Brain pericyte (primary cell): Measurements from ENCODE around the gene CERS4.
"Not testable (repeated sequence)": the region's sequence is repeated elsewhere in the genome, so short reads cannot be mapped to it uniquely, and the experiment has no call there.

ENCODE experiments used
- DNase-seq: peaks from one replicate; pipeline ENCODE4 v3.0.0-alpha.2; 2012; ENCODE audit warnings: low read depth, low spot score

Gene CERS4

DNA sequence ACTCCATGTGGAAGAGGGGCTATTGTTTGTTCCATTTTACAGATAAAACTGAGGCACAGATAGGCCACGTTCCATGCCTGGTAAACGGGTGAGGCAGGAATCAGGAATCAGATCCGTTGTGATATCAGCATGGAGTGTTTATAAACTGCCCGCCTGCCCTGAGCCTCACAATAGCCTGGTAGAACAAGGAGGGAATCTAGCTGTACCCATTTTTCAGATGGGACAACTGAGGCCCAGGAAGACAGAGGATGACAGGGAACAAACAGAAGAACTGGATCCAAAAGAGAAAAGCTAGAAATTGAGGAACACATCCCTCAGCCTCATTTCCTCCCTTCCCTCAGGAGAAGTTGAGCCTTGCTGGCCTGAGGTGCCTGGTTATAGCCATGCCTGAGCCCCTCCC lies 32.5 kb downstream of the CERS4 start:
- no peak for DNase-seq

- DNase-seq: no peak
These were observed 33.1 kb downstream of the CERS4 start for GRCh38 chr19:8242211-8242821.

- DNase-seq: no peak
These were observed 34.0 kb downstream of the CERS4 start for GRCh38 chr19:8243146-8243545.

DNA sequence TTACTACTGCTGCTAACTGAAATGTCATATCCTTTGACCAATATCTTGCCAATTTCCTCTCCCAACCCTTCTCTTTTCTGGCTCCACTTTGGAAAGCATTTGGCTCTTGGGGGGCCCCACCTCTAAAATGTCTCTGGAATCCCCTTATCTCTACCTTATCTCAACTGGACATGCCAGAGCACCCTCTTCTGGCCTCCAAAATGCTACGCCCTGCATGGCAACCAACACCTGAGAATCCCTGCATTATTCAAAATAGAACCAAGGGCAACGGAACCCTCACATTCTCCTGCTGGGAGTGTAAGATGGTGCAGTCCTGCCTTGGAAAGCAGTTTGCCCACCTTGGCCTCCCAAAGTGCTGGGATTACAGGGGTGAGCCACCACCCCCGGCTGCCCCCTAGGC lies 35.3 kb downstream of the CERS4 start:
- DNase-seq: no peak

- no peak for DNase-seq
These were observed 37.0 kb downstream of the CERS4 start for GRCh38 chr19:8245869-8246835.

DNA sequence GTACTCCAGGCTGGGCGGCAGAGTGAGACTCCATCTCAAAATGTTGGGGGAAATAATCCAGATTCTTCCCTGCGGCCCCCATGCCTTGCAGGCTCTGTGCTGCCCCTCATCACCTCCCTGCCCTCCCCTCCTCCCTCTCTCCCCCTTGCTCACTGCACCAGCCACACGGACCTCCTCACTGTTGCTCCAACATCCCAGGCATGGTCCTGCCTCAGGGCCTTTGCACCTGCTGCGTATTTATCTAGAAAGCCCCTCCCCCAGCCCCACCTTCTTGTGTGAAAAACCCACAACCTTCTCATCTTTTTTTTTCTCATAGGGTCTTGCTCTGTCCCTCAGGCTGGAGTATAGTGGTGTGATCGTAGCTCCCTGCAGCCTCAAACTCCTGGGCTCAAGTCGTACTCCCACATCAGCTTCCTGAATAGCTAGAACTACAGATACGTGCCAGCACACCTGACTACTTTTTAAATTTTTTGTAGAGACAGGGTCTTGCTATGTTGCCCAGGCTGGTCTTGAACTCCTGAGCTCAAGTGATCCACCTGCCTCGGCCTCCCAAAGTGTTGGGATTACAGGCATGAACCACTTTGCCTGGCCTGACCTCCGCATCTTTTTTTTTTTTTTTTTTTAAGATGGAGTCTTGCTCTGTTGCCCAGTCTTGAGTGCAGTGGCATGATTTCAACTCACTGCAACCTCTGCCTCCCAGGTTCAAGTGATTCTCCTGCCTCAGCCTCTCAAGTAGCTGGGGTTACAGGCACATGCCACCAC lies 38.1 kb downstream of the CERS4 start:
- not testable (repeated sequence) for DNase-seq

DNA sequence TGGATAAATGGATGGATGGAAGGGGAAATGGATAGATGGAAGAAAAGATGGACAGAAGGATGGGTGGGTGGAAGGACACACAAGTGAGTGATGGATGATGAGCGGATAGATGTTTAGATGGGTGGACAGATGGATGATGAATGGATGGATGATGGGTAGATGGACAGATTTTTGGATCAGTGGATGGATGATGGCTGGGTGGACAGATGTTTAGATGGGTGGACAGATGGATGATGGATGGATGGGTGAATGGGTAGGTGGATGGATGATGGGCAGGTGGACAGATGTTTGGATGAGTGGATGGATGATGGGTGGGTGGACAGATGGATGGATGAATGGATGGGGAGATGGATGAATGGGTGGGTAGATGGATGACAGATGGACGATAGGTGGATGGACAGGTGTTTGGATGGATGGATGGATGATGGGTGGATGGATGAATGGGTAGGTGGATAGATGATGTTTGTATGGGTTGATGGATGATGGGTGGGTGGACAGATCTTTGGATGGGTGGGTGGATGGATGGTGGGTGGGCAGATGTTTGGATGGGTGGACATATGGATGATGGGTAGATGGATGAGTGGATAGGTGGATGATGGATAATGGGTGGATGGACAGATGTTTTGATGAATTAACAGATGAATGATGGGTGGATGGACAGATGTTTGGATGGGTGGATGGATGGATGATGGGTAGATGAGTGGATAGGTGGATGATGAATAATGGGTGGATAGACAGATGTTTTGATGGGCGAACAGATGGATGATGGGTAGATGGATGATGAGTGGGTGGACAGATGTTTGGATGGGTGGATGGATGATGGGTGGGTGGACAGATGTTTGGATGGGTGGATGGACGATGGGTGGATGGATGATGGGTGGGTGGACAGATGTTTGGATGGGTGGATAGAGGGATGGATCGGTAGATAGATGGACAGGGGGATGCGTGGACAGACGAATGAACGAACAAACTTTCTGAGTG lies 39.5 kb downstream of the CERS4 start:
- no peak for DNase-seq

DNA sequence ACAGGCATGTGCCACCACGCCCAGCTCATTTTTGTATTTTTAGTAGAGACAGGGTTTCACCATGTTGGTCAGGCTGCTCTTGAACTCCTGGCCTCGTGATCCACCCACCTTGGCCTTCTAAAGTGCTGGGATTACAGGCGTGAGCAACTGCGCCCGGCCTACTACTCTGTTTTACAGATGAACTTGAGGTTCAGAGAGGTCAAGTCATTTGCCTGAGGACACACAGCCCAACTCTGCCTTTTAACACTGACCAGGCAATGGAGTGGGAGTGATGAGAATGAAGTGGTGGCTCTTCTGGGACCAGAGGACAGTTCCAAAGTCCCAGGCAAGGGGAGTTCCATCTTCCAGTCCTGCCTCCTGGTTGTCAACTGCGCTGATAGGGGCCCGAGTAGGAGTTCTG lies 41.4 kb downstream of the CERS4 start:
- no peak for DNase-seq

DNA sequence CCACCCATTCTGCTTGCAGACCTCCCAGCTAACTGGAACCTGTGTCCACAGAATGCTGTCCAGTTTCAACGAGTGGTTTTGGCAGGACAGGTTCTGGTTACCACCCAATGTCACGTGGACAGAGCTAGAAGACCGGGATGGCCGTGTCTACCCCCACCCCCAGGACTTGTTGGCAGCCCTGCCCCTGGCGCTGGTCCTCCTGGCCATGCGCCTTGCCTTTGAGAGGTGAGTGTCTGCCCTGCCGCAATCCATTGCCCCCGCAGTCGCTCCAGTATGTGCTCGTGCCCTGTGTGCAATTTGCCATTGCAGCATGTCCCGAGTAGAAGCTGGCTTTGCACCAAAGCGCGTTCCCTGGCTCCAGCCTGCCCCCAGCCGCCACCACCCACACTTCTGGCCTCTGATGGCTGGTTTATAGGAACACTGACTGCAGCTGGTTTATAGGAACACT lies 41.9 kb downstream of the CERS4 start:
- no peak for DNase-seq

DNA sequence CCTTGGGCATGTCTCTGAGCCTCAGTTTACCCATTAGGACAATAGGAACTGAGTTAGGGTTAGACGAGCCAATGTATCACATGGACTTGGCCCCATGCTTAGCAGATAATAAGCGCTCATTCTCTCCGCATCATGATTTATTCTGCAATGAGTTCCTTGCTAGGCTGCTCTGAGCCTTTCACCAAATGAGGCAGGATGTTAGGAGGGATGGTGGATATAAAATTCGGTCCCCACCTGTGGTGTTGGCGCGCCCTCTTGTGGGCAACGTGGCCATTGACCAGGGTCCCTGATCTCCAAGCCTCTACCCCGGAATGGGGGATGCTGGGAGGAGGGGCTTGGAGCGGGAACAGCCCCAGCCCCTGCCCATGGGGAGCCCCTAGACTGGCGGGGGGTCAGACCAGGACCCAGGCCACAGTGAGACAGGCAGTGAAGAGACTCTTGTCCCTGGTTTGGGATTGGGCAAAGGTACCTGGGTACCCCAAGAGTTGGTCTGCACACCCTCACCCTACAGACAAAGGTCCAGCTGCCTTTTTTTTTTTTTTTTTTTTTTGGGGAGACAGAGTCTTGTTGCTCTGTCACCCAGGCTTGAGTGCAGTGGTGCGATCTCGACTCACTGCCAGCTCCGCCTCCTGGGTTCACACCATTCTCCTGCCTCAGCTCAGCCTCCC lies 43.9 kb downstream of the CERS4 start:
- DNase-seq: peak; percentile 50

GRCh38 chr19:8253678-8254077 lies 44.5 kb downstream of the CERS4 start:
- DNase-seq: no peak

- no peak for DNase-seq
These were observed 45.3 kb downstream of the CERS4 start for GRCh38 chr19:8254286-8255001.

- no peak for DNase-seq
These were observed 46.4 kb downstream of the CERS4 start for GRCh38 chr19:8255426-8256125.

DNA sequence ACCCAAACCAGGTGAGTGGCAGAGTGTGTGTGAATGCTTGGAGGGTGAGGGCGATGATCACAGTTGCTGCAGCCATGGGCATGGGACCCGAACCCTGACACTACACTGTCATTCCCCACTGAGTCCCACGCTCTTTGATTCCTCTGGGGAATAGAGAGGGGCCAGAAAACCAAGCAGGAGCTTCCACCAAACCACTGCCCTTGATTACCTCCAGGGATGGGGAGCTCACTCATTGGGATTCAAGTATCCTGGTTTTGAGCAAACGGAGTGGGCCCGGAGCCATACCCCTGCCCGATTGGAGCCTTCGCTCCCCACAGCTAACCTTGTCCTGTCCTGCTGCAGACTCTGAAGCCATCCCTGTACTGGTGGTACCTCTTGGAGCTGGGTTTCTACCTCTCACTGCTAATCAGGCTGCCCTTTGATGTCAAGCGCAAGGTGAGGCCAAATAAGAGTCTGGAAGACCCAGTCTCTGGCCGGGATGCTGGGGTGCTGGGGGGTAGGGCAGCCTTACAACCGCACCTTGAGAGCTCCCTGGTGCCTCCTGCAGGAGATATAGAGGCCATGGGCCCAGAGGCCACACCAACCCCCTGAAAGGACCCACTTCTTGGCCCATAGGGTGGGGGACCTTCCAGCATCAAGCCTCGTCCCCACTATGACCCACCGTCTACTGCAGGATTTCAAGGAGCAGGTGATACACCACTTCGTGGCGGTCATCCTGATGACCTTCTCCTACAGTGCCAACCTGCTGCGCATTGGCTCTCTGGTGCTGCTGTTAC lies 47.3 kb downstream of the CERS4 start:
- DNase-seq: no peak

DNA sequence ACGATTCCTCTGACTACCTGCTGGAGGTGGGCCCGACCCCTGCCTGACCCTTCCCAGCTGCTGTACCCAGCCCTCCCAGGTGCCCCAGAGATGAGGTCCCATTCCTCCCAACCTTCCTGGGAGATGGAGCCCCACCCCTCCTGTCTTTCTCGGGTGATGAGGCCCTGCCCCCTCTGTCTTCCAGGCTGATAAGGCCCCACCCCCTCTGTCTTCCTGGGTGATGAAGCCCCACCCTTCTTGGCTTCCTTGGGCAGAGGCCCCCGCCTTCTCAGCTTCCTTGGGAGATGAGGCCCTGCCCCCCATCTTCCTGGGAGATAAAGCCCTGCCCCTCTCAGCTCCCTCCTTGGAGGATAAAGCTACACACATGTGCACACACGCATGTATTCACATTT lies 47.9 kb downstream of the CERS4 start:
- DNase-seq: no peak

- no peak for DNase-seq
These were observed 50.2 kb downstream of the CERS4 start for GRCh38 chr19:8259142-8259921.

- DNase-seq: no peak
These were observed 50.7 kb downstream of the CERS4 start for GRCh38 chr19:8259922-8260247.

- DNase-seq: no peak
These were observed 52.2 kb downstream of the CERS4 start for GRCh38 chr19:8261347-8261746.
